ENCODE results near the gene NOS1AP.

- TF ChIP-seq, protein P1, sequence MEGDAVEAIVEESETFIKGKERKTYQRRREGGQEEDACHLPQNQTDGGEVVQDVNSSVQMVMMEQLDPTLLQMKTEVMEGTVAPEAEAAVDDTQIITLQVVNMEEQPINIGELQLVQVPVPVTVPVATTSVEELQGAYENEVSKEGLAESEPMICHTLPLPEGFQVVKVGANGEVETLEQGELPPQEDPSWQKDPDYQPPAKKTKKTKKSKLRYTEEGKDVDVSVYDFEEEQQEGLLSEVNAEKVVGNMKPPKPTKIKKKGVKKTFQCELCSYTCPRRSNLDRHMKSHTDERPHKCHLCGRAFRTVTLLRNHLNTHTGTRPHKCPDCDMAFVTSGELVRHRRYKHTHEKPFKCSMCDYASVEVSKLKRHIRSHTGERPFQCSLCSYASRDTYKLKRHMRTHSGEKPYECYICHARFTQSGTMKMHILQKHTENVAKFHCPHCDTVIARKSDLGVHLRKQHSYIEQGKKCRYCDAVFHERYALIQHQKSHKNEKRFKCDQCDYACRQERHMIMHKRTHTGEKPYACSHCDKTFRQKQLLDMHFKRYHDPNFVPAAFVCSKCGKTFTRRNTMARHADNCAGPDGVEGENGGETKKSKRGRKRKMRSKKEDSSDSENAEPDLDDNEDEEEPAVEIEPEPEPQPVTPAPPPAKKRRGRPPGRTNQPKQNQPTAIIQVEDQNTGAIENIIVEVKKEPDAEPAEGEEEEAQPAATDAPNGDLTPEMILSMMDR (IDR thresholded peaks at IDR 0.05) = no peak
- TF ChIP-seq POLR2A (IDR thresholded peaks at IDR 0.05) = no peak
- no peak for TF ChIP-seq EP300 (IDR thresholded peaks at IDR 0.05)
Observed at GRCh38 chr1:162079030-162079429, 9.5 kb downstream of the NOS1AP start.

Measured in ovary (tissue), 3 donors.